Duodenal mucosa (tissue), 2 donors: ENCODE measurements around the gene RTN4.
A peak's percentile ranks its signal among the peaks of the same experiment; 100 is the strongest.

Experiments used
- H3K27ac ChIP-seq: one replicate; pipeline ENCODE4 v1.7.0; 2013; ENCODE audit warnings: low read depth, low read length
- H3K27me3 ChIP-seq, 2 donors: one replicate each; pipeline ENCODE4 v1.7.0; 2013; ENCODE audit warnings: low read length in 2 of 2, control low read depth in 1 of 2; ENCODE audit not compliant: insufficient read depth in 2 of 2, control insufficient read depth in 1 of 2
- H3K36me3 ChIP-seq, 2 donors: one replicate each; pipeline ENCODE4 v1.7.0; 2013; ENCODE audit warnings: low read length in 2 of 2, control low read depth in 1 of 2; ENCODE audit not compliant: insufficient read depth in 2 of 2, control insufficient read depth in 1 of 2
- H3K4me1 ChIP-seq, 2 donors: one replicate each; pipeline ENCODE4 v1.7.0; 2013; ENCODE audit warnings: low read length in 2 of 2, control low read depth in 1 of 2; ENCODE audit not compliant: insufficient read depth in 2 of 2, control insufficient read depth in 1 of 2
- H3K4me3 ChIP-seq, 2 donors: one replicate each; pipeline ENCODE4 v1.7.0; 2013; ENCODE audit warnings: low read length in 2 of 2, low read depth in 1 of 2
- H3K9ac ChIP-seq, 2 donors: one replicate each; pipeline ENCODE4 v1.7.0; 2013; ENCODE audit warnings: low read length in 2 of 2, low read depth in 1 of 2
- H3K9me3 ChIP-seq, 2 donors: one replicate each; pipeline ENCODE4 v1.7.0; 2013; ENCODE audit warnings: low read length in 2 of 2, control low read depth in 1 of 2; ENCODE audit not compliant: control insufficient read depth in 1 of 2

RTN4 gene

GRCh38 chr2:55052129-55053061 lies 2.1 kb upstream of the RTN4 start:
- no peak overlapping the region for H3K27ac ChIP-seq
- no peak overlapping the region for H3K9ac ChIP-seq
- peak overlapping the region in 1 of 2 donors; percentile 9 for H3K4me3 ChIP-seq
- H3K36me3 ChIP-seq: no peaks in the 10 kb centered on the region
- no peaks in the 10 kb centered on the region for H3K9me3 ChIP-seq
- no peaks in the 10 kb centered on the region for H3K27me3 ChIP-seq
- peaks cover 18 to 20% of the 10 kb centered on the region in 2 donors for H3K4me1 ChIP-seq

- peak overlapping the region; percentile 95 for H3K27ac ChIP-seq
- peaks cover 24 to 28% of the 10 kb centered on the region in 2 donors for H3K4me1 ChIP-seq
- no peaks in the 10 kb centered on the region for H3K9me3 ChIP-seq
- H3K4me3 ChIP-seq: peak overlapping the region; percentile 89 to 90
- H3K9ac ChIP-seq: peak overlapping the region; percentile 79 to 84
- no peaks in the 10 kb centered on the region for H3K36me3 ChIP-seq
- H3K27me3 ChIP-seq: no peaks in the 10 kb centered on the region
Measured at GRCh38 chr2:55051026-55051866, 995 bp upstream of the RTN4 start.

GRCh38 chr2:55049821-55050099 lies 491 bp downstream of the RTN4 start:
- H3K4me3 ChIP-seq: peak overlapping the region; percentile 89 to 90
- H3K9ac ChIP-seq: peak overlapping the region; percentile 84 to 85
- H3K27ac ChIP-seq: peak overlapping the region; percentile 95
- peaks cover 24 to 36% of the 10 kb centered on the region in 2 donors for H3K4me1 ChIP-seq
- H3K9me3 ChIP-seq: no peaks in the 10 kb centered on the region
- H3K27me3 ChIP-seq: no peaks in the 10 kb centered on the region
- H3K36me3 ChIP-seq: no peaks in the 10 kb centered on the region

- Histone ChIP-seq H3K9ac (peak overlapping the region; percentile 92 to 93), H3K9me3 (no peaks in the 10 kb centered on the region), H3K27ac (peak overlapping the region; percentile 95), H3K4me1 (peaks cover 24 to 36% of the 10 kb centered on the region in 2 donors), H3K27me3 (no peaks in the 10 kb centered on the region), H3K4me3 (peak overlapping the region; percentile 89 to 90), H3K36me3 (no peaks in the 10 kb centered on the region)
Measured at GRCh38 chr2:55049043-55049820, 1.0 kb downstream of the RTN4 start.

- Histone ChIP-seq H3K36me3 (no peaks in the 10 kb centered on the region), H3K4me3 (peak overlapping the region; percentile 89 to 90), H3K9ac (peak overlapping the region; percentile 92 to 93), H3K4me1 (peaks cover 24 to 36% of the 10 kb centered on the region in 2 donors), H3K9me3 (no peaks in the 10 kb centered on the region), H3K27me3 (no peaks in the 10 kb centered on the region), H3K27ac (peak overlapping the region; percentile 47)
Measured at GRCh38 chr2:55048508-55049042, 1.7 kb downstream of the RTN4 start.

- H3K27me3 ChIP-seq: no peaks in the 10 kb centered on the region
- no peaks in the 10 kb centered on the region for H3K9me3 ChIP-seq
- no peaks in the 10 kb centered on the region for H3K36me3 ChIP-seq
- peak overlapping the region; percentile 3 to 58 for H3K9ac ChIP-seq
- peaks cover 24 to 36% of the 10 kb centered on the region in 2 donors for H3K4me1 ChIP-seq
- H3K27ac ChIP-seq: no peak overlapping the region
- peak overlapping the region; percentile 37 to 89 for H3K4me3 ChIP-seq
Measured at GRCh38 chr2:55047677-55048299, 2.5 kb downstream of the RTN4 start.

GRCh38 chr2:55045780-55046179 lies 4.5 kb downstream of the RTN4 start:
- H3K9ac ChIP-seq: no peak overlapping the region
- H3K4me1 ChIP-seq: peaks cover 13 to 24% of the 10 kb centered on the region in 2 donors
- H3K27me3 ChIP-seq: no peaks in the 10 kb centered on the region
- no peak overlapping the region for H3K4me3 ChIP-seq
- no peaks in the 10 kb centered on the region for H3K36me3 ChIP-seq
- no peak overlapping the region for H3K27ac ChIP-seq
- no peaks in the 10 kb centered on the region for H3K9me3 ChIP-seq

- Histone ChIP-seq H3K36me3 (no peaks in the 10 kb centered on the region), H3K27me3 (no peaks in the 10 kb centered on the region), H3K9ac (no peak overlapping the region), H3K9me3 (no peaks in the 10 kb centered on the region), H3K4me1 (peaks cover 13 to 24% of the 10 kb centered on the region in 2 donors), H3K4me3 (no peak overlapping the region), H3K27ac (no peak overlapping the region)
Measured at GRCh38 chr2:55043841-55044240, 6.4 kb downstream of the RTN4 start.

- no peaks in the 10 kb centered on the region for H3K27me3 ChIP-seq
- H3K9ac ChIP-seq: no peak overlapping the region
- H3K36me3 ChIP-seq: no peaks in the 10 kb centered on the region
- peaks cover under 1 to 3% of the 10 kb centered on the region in 2 donors for H3K4me1 ChIP-seq
- H3K9me3 ChIP-seq: no peaks in the 10 kb centered on the region
- no peak overlapping the region for H3K27ac ChIP-seq
- H3K4me3 ChIP-seq: no peak overlapping the region
Measured at GRCh38 chr2:55038428-55038827, 11.8 kb downstream of the RTN4 start.
